ENCODE data around the gene TF.
"Not testable (repeated sequence)": the region's sequence is repeated elsewhere in the genome, so short reads cannot be mapped to it uniquely, and the experiment has no call there.

Gene TF

GRCh38 chr3:133745981-133746711 is at the start of gene TF:
TF (plus strand) TSS chr3:133746393; CDS start chr3:133746441, 48 bp downstream.
- DNase-seq = no peak

GRCh38 chr3:133697960-133698359 is 48.2 kb upstream of the TF start:
- DNase-seq = no peak

- DNase-seq = no peak
Measured at GRCh38 chr3:133699467-133699866, 46.7 kb upstream of the TF start.

GRCh38 chr3:133699903-133700302 is 46.3 kb upstream of the TF start:
- no peak for DNase-seq

GRCh38 chr3:133700351-133700750 is 45.8 kb upstream of the TF start:
- no peak for DNase-seq

GRCh38 chr3:133701435-133702358 is 44.5 kb upstream of the TF start:
- DNase-seq = no peak

- no peak for DNase-seq
Measured at GRCh38 chr3:133703915-133704314, 42.3 kb upstream of the TF start.

GRCh38 chr3:133706033-133706432 is 40.2 kb upstream of the TF start:
- DNase-seq = no peak

GRCh38 chr3:133709139-133709750 is 36.9 kb upstream of the TF start:
- no peak for DNase-seq

GRCh38 chr3:133711013-133711412 is 35.2 kb upstream of the TF start:
- no peak for DNase-seq

- DNase-seq = no peak
Measured at GRCh38 chr3:133712017-133712416, 34.2 kb upstream of the TF start.

- DNase-seq = no peak
Measured at GRCh38 chr3:133713347-133713746, 32.8 kb upstream of the TF start.

GRCh38 chr3:133717424-133717823 is 28.8 kb upstream of the TF start:
- DNase-seq = no peak

- DNase-seq = no peak
Measured at GRCh38 chr3:133722935-133723334, 23.3 kb upstream of the TF start.

- DNase-seq = no peak
Measured at GRCh38 chr3:133730993-133731392, 15.2 kb upstream of the TF start.

- DNase-seq = not testable (repeated sequence)
Measured at GRCh38 chr3:133732231-133732630, 14.0 kb upstream of the TF start.

- DNase-seq = no peak
Measured at GRCh38 chr3:133733226-133733625, 13.0 kb upstream of the TF start.

GRCh38 chr3:133734305-133734704 is 11.9 kb upstream of the TF start:
- no peak for DNase-seq

GRCh38 chr3:133742351-133743091 is 3.7 kb upstream of the TF start:
- DNase-seq = no peak

GRCh38 chr3:133744241-133744640 is 2.0 kb upstream of the TF start:
- no peak for DNase-seq

- no peak for DNase-seq
Measured at GRCh38 chr3:133745108-133745507, 1.1 kb upstream of the TF start.

GRCh38 chr3:133746712-133747066 is 496 bp downstream of the TF start:
- no peak for DNase-seq

GRCh38 chr3:133747373-133747772 is 1.2 kb downstream of the TF start:
- DNase-seq = no peak

Measured in SW 1271 (cell line).